NK-92 (cell line): ENCODE data around the gene PLGRKT.
"Not testable (repeated sequence)": the region's sequence is repeated elsewhere in the genome, so short reads cannot be mapped to it uniquely, and the experiment has no call there.

Experiments used
- DNase-seq: peaks from one replicate; lab custom pipeline; 2025; ENCODE audit not compliant: unreplicated experiment; lab: John Stamatoyannopoulos, UW

Gene PLGRKT

GRCh38 chr9:5437254-5438216 lies at the start of gene PLGRKT:
Gene PLGRKT, minus strand, starts transcription at chr9:5437925. Its CDS starts 5,948 bp downstream, at chr9:5431977.
- peak; percentile 55 for DNase-seq

- no peak for DNase-seq
These were observed 49.3 kb upstream of the PLGRKT start for GRCh38 chr9:5486988-5487387.

- no peak for DNase-seq
These were observed 47.8 kb upstream of the PLGRKT start for GRCh38 chr9:5485378-5486085.

GRCh38 chr9:5483306-5483705 lies 45.6 kb upstream of the PLGRKT start:
- DNase-seq: no peak

GRCh38 chr9:5482194-5482593 lies 44.5 kb upstream of the PLGRKT start:
- DNase-seq: no peak

GRCh38 chr9:5481322-5482040 lies 43.8 kb upstream of the PLGRKT start:
- DNase-seq: no peak

- no peak for DNase-seq
These were observed 43.2 kb upstream of the PLGRKT start for GRCh38 chr9:5480919-5481318.

GRCh38 chr9:5479994-5480694 lies 42.4 kb upstream of the PLGRKT start:
- DNase-seq: no peak

GRCh38 chr9:5478206-5478605 lies 40.5 kb upstream of the PLGRKT start:
- no peak for DNase-seq

- DNase-seq: not testable (repeated sequence)
These were observed 37.9 kb upstream of the PLGRKT start for GRCh38 chr9:5475611-5476010.

- DNase-seq: no peak
These were observed 33.1 kb upstream of the PLGRKT start for GRCh38 chr9:5470816-5471215.

GRCh38 chr9:5470122-5470521 lies 32.4 kb upstream of the PLGRKT start:
- DNase-seq: no peak

- DNase-seq: no peak
These were observed 31.1 kb upstream of the PLGRKT start for GRCh38 chr9:5468850-5469249.

GRCh38 chr9:5466766-5467165 lies 29.0 kb upstream of the PLGRKT start:
- no peak for DNase-seq

GRCh38 chr9:5466005-5466404 lies 28.3 kb upstream of the PLGRKT start:
- no peak for DNase-seq

GRCh38 chr9:5464831-5465330 lies 27.2 kb upstream of the PLGRKT start:
- DNase-seq: not testable (repeated sequence)

GRCh38 chr9:5460157-5460556 lies 22.4 kb upstream of the PLGRKT start:
- no peak for DNase-seq

- DNase-seq: no peak
These were observed 21.6 kb upstream of the PLGRKT start for GRCh38 chr9:5459289-5459829.

- no peak for DNase-seq
These were observed 17.5 kb upstream of the PLGRKT start for GRCh38 chr9:5455181-5455580.

- no peak for DNase-seq
These were observed 15.9 kb upstream of the PLGRKT start for GRCh38 chr9:5453673-5454072.
